Panc1 (cell line): ENCODE results near the gene GMEB2.

Source experiments
- POLR2AphosphoS5 ChIP-seq: IDR thresholded peaks from 2 replicates; pipeline ENCODE4 v1.6.1; 2012; ENCODE audit warnings: mild to moderate bottlenecking, low read depth, low read length, moderate library complexity
- REST ChIP-seq, 2 experiments: IDR thresholded peaks; 2 replicates each; pipeline ENCODE4 v1.6.1; 2011 to 2012; ENCODE audit warnings: low read depth in 2 of 2, control low read depth in 1 of 2, low read length in 1 of 2, mild to moderate bottlenecking in 1 of 2, moderate library complexity in 1 of 2; ENCODE audit not compliant: insufficient read depth in 1 of 2
- SIN3A ChIP-seq: IDR thresholded peaks from 2 replicates; pipeline ENCODE4 v1.6.1; 2012; ENCODE audit warnings: low read depth, mild to moderate bottlenecking, low read length, moderate library complexity, borderline replicate concordance; ENCODE audit not compliant: insufficient read depth
- TF ChIP-seq, protein P1 (sequence below): fragments of 450-650 bp; IDR thresholded peaks from 2 replicates; pipeline ENCODE4 v1.5.1; 2017; ENCODE audit warnings: mild to moderate bottlenecking

- TF ChIP-seq, protein P1, sequence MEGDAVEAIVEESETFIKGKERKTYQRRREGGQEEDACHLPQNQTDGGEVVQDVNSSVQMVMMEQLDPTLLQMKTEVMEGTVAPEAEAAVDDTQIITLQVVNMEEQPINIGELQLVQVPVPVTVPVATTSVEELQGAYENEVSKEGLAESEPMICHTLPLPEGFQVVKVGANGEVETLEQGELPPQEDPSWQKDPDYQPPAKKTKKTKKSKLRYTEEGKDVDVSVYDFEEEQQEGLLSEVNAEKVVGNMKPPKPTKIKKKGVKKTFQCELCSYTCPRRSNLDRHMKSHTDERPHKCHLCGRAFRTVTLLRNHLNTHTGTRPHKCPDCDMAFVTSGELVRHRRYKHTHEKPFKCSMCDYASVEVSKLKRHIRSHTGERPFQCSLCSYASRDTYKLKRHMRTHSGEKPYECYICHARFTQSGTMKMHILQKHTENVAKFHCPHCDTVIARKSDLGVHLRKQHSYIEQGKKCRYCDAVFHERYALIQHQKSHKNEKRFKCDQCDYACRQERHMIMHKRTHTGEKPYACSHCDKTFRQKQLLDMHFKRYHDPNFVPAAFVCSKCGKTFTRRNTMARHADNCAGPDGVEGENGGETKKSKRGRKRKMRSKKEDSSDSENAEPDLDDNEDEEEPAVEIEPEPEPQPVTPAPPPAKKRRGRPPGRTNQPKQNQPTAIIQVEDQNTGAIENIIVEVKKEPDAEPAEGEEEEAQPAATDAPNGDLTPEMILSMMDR = no peak
- TF ChIP-seq POLR2AphosphoS5 (no peak), SIN3A (no peak), REST (IDR thresholded peaks at IDR 0.05; ENCODE audit: insufficient read depth in 1 of 2, low read depth in 2 of 2, low read length in 1 of 2) (no peak)
Measured at GRCh38 chr20:63675681-63676368, 48.9 kb upstream of the GMEB2 start.
